Keratinocyte (primary cell): Measurements from ENCODE around the gene FNDC11. TPM values are rescaled to one million over a fixed set of nuclear protein-coding genes. Genes with fewer than 3 reads are reported as not detected.

Experiments
- DNase-seq: peaks from one replicate; pipeline ENCODE4 v3.0.0-alpha.2; 2011; ENCODE audit warnings: low read depth, missing footprints, low spot score
- FAIRE-seq: peaks from 2 replicates; lab custom pipeline; 2011; peaks lifted over from hg19 to GRCh38; lab: Jason Lieb, UNC
- H2AFZ ChIP-seq: 2 replicates; pipeline ENCODE4 v1.6.0; 2012; ENCODE audit warnings: low read length, control low read depth, inconsistent platforms; ENCODE audit not compliant: control insufficient read depth
- H3K27ac ChIP-seq: 2 replicates; pipeline ENCODE4 v1.5.1; 2011; ENCODE audit warnings: low read length; ENCODE audit not compliant: control insufficient read depth, insufficient read depth
- H3K27me3 ChIP-seq: 3 replicates; pipeline ENCODE4 v1.6.0; 2011; ENCODE audit warnings: low read length; ENCODE audit not compliant: control insufficient read depth, insufficient read depth; ENCODE audit errors: extremely low read depth
- H3K36me3 ChIP-seq, 2 experiments: 2 replicates in 1 of 2; 3 replicates in 1 of 2; pipeline ENCODE4 v1.5.1; 2011; ENCODE audit warnings: low read length in 2 of 2, mild to moderate bottlenecking in 1 of 2; ENCODE audit not compliant: control insufficient read depth in 2 of 2, insufficient read depth in 2 of 2; ENCODE audit errors: extremely low read depth in 1 of 2
- H3K4me1 ChIP-seq: 3 replicates; pipeline ENCODE4 v1.5.1; 2011; ENCODE audit warnings: low read length; ENCODE audit not compliant: control insufficient read depth, insufficient read depth; ENCODE audit errors: extremely low read depth
- H3K4me2 ChIP-seq: 3 replicates; pipeline ENCODE4 v1.6.0; 2011; ENCODE audit warnings: low read depth, low read length; ENCODE audit not compliant: control insufficient read depth, insufficient read depth; ENCODE audit errors: extremely low read depth
- H3K4me3 ChIP-seq, 3 experiments: fragments of 200-600 bp in 1 of 3; sonication (generic) in 1 of 3; 2 replicates in 2 of 3; 3 replicates in 1 of 3; pipeline ENCODE4 v1.5.1; 2011 to 2016; ENCODE audit warnings: low read length in 3 of 3, mild to moderate bottlenecking in 3 of 3, control low read depth in 2 of 3, inconsistent platforms in 1 of 3, low read depth in 1 of 3, mixed read lengths in 1 of 3, mixed run types in 1 of 3, moderate library complexity in 1 of 3; ENCODE audit not compliant: control insufficient read depth in 2 of 3, insufficient read depth in 2 of 3; ENCODE audit errors: extremely low read depth in 1 of 3
- H3K79me2 ChIP-seq: 2 replicates; pipeline ENCODE4 v1.6.0; 2012; ENCODE audit warnings: low read length; ENCODE audit not compliant: control insufficient read depth, insufficient read depth
- H3K9ac ChIP-seq: 3 replicates; pipeline ENCODE4 v1.6.0; 2011; ENCODE audit warnings: low read length; ENCODE audit not compliant: control insufficient read depth, insufficient read depth; ENCODE audit errors: extremely low read depth
- H3K9me1 ChIP-seq: 3 replicates; pipeline ENCODE4 v1.6.0; 2011; ENCODE audit warnings: low read length; ENCODE audit not compliant: control insufficient read depth, insufficient read depth; ENCODE audit errors: extremely low read depth
- H3K9me3 ChIP-seq: 2 replicates; pipeline ENCODE4 v1.5.1; 2012; ENCODE audit warnings: low read depth, low read length; ENCODE audit not compliant: control insufficient read depth
- H4K20me1 ChIP-seq: 3 replicates; pipeline ENCODE4 v1.6.0; 2011; ENCODE audit warnings: low read length; ENCODE audit not compliant: control insufficient read depth, insufficient read depth; ENCODE audit errors: extremely low read depth
- CTCF ChIP-seq, 3 experiments: IDR thresholded peaks in 1 of 3; conservative IDR thresholded peaks in 1 of 3; optimal IDR thresholded peaks in 1 of 3; 2 replicates in 2 of 3; 3 replicates in 1 of 3; pipeline versions ENCODE3 to v1.5.1; 2011; ENCODE audit warnings: low read length in 3 of 3, mild to moderate bottlenecking in 3 of 3, moderate library complexity in 2 of 3, control low read depth in 1 of 3, inconsistent platforms in 1 of 3; ENCODE audit not compliant: insufficient read depth in 2 of 3; ENCODE audit errors: extremely low read depth in 1 of 3
- EZH2 ChIP-seq: IDR thresholded peaks from one replicate; pipeline ENCODE4 v1.6.1; 2012; ENCODE audit warnings: inconsistent platforms, mild to moderate bottlenecking, low read length, moderate library complexity
- dilution Hi-C: fragments of 300-500 bp; cut with MboI; formaldehyde crosslinking; loops from one replicate; pipeline ENCODE4 v1.7.0; 2020; ENCODE audit warnings: low sequenced_read_pairs; ENCODE audit not compliant: extremely low pct_ligation_motif_present
- polyA plus RNA-seq, 5 experiments: library from polyadenylated mRNA; depleted of rRNA in 3 of 5; stranded (reverse) in 3 of 5; stranded (forward) in 1 of 5; unstranded in 1 of 5; fragments of >200 nt; gene quantifications; 1 replicate in 1 of 5; 2 replicates in 3 of 5; 3 replicates in 1 of 5; pipeline versions ENCODE4 v1.2.1 to v1.2.3, GENCODE V29; 2011 to 2012; ENCODE audit warnings: missing spikeins in 2 of 5, low read depth in 1 of 5, low replicate concordance in 1 of 5

The FNDC11 gene
- polyA plus RNA-seq, 1 donor (not counting 4 experiments of a cell fraction or from before 2014, with no cell fraction given) = 0.55 TPM

GRCh38 chr20:63572071-63572787, 18.3 kb downstream of the FNDC11 start:
- Histone ChIP-seq H3K9ac (no peak overlapping the region), H3K27ac (no peak overlapping the region), H3K9me1 (no peaks in the 10 kb centered on the region), H3K79me2 (peaks cover 20% of the 10 kb centered on the region), H3K4me3 (no peak overlapping the region), H2AFZ (no peak overlapping the region), H3K27me3 (no peaks in the 10 kb centered on the region), H3K4me2 (no peak overlapping the region), H3K4me1 (peaks cover 13% of the 10 kb centered on the region), H3K9me3 (no peaks in the 10 kb centered on the region), H4K20me1 (peaks cover 5% of the 10 kb centered on the region), H3K36me3 (peaks cover 3 to 15% of the 10 kb centered on the region in 2 experiments)
- dilution Hi-C loops = no loop called here
- FAIRE-seq (no peak), DNase-seq (no peak)
- TF ChIP-seq CTCF (optimal IDR thresholded peaks at IDR 0.05 in 1 of 3, IDR thresholded peaks at IDR 0.05 in 1 of 3, conservative IDR thresholded peaks at IDR 0.05 in 1 of 3; ENCODE audit: extremely low read depth in 1 of 3, insufficient read depth in 2 of 3, low read length in 3 of 3) = no peak
- TF ChIP-seq EZH2 = no peak

- peak overlapping the region; percentile 80 for H3K27ac ChIP-seq
- peak overlapping the region; percentile 78 to 96 (median 91) for H3K4me3 ChIP-seq
- peaks cover 18% of the 10 kb centered on the region for H3K79me2 ChIP-seq
- DNase-seq = no peak
- peak overlapping the region; percentile 74 for H3K4me2 ChIP-seq
- no peaks in the 10 kb centered on the region for H3K27me3 ChIP-seq
- H4K20me1 ChIP-seq = peaks cover under 1% of the 10 kb centered on the region
- no peak overlapping the region for H2AFZ ChIP-seq
- dilution Hi-C loops = no loop called here
- no peaks in the 10 kb centered on the region for H3K9me3 ChIP-seq
- no peaks in the 10 kb centered on the region for H3K9me1 ChIP-seq
- TF ChIP-seq CTCF (optimal IDR thresholded peaks at IDR 0.05 in 1 of 3, IDR thresholded peaks at IDR 0.05 in 1 of 3, conservative IDR thresholded peaks at IDR 0.05 in 1 of 3; ENCODE audit: extremely low read depth in 1 of 3, insufficient read depth in 2 of 3, low read length in 3 of 3) = peak in 2 of 3 experiments; percentile 16 to 25
- no peak for TF ChIP-seq EZH2
- no peak for FAIRE-seq
- peaks cover 3 to 10% of the 10 kb centered on the region in 2 experiments for H3K36me3 ChIP-seq
- peaks cover 13% of the 10 kb centered on the region for H3K4me1 ChIP-seq
- peak overlapping the region; percentile 93 for H3K9ac ChIP-seq
These were observed 19.1 kb downstream of the FNDC11 start for GRCh38 chr20:63572788-63573646.
